Activated CD4-positive, alpha-beta T cell treated with anti-CD3 and anti-CD28 coated beads, Interleukin-2, amount 10 ng/mL, durations not matched to agents 7 days and 5 days (primary cell): ENCODE data around the gene SLC25A4. TPM values are rescaled to one million over a fixed set of nuclear protein-coding genes. Genes with fewer than 3 reads are reported as not detected.

Source experiments
- CTCF ChIA-PET: fragments of 350-600 bp; sonication (Branson Sonifier 250); formaldehyde crosslinking; loops from one replicate; lab custom pipeline; 2021; ENCODE audit warnings: antibody characterized with exemption; lab: Charles Lee
- POLR2A ChIA-PET: fragments of 350-600 bp; sonication (Branson Sonifier 250); formaldehyde crosslinking; loops from one replicate; lab custom pipeline; 2021; ENCODE audit warnings: antibody characterized with exemption; lab: Charles Lee
- DNase-seq: peaks from one replicate; pipeline ENCODE4 v3.0.0-alpha.2; 2020
- H3K27ac Mint-ChIP-seq: one replicate; pipeline ENCODE4 v1.8.0; 2021; ENCODE audit warnings: mild to moderate bottlenecking, moderate library complexity, mixed read lengths
- H3K27me3 Mint-ChIP-seq: one replicate; pipeline ENCODE4 v1.8.0; 2021; ENCODE audit warnings: mixed read lengths
- H3K36me3 Mint-ChIP-seq: one replicate; pipeline ENCODE4 v1.8.0; 2021; ENCODE audit warnings: low read depth, mixed read lengths
- H3K4me1 Mint-ChIP-seq: one replicate; pipeline ENCODE4 v1.8.0; 2021; ENCODE audit warnings: mixed read lengths
- H3K4me3 Mint-ChIP-seq: one replicate; pipeline ENCODE4 v1.8.0; 2021; ENCODE audit warnings: mild to moderate bottlenecking, moderate library complexity, mixed read lengths
- H3K9me3 Mint-ChIP-seq: one replicate; pipeline ENCODE4 v1.8.0; 2021; ENCODE audit warnings: mixed read lengths
- total RNA-seq, 2 experiments: library from RNA; stranded (reverse); gene quantifications; one replicate each; pipeline ENCODE4 v1.2.3, GENCODE V29; 2021

Gene SLC25A4
- total RNA-seq, 2 experiments from 2014 or later, result 2.2 to 2.9 TPM

DNA sequence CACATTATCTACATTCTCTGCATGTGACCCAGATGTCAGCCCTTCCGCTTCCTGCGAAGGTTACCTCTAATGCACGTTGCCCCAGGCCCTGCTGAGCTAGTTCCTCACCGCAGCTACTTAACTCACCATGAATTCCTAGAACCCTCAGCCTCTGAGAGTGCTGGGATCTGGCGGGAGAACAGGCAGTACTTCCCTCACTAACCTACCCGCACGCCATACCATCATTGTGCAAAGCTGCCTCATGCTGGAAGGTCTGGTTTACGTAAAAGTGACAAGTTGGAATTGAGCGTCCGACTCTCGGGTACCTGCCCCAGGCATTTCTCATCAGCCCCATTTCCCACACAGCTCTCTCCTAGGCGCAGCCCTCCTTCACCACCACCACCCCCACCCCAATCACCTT, 6.3 kb downstream of the SLC25A4 start:
- H3K9me3 Mint-ChIP-seq, result no peaks in the 10 kb centered on the region
- no peak for DNase-seq
- peaks cover 8% of the 10 kb centered on the region for H3K27me3 Mint-ChIP-seq
- H3K4me3 Mint-ChIP-seq, result no peak overlapping the region
- no peak overlapping the region for H3K27ac Mint-ChIP-seq
- CTCF ChIA-PET, result interaction anchor here (0.5 kb wide), 1 partner anchor 8 kb away, joined by 3 read pairs; no protein-coding TSS in a partner anchor
- H3K36me3 Mint-ChIP-seq, result peaks cover 14% of the 10 kb centered on the region
- POLR2A ChIA-PET, result no interaction called here
- H3K4me1 Mint-ChIP-seq, result peaks cover 3% of the 10 kb centered on the region

- Mint-ChIP-seq H3K4me1 (peaks cover 3% of the 10 kb centered on the region), H3K9me3 (no peaks in the 10 kb centered on the region), H3K4me3 (no peak overlapping the region), H3K36me3 (peaks cover 17% of the 10 kb centered on the region), H3K27ac (no peak overlapping the region), H3K27me3 (no peaks in the 10 kb centered on the region)
- ChIA-PET CTCF (interaction anchor here (0.8 kb wide), 1 partner anchor 17 kb away, joined by 3 read pairs; no protein-coding TSS in a partner anchor), POLR2A (no interaction called here)
- no peak for DNase-seq
These were observed 8.2 kb downstream of the SLC25A4 start for GRCh38 chr4:185151296-185151695.

DNA sequence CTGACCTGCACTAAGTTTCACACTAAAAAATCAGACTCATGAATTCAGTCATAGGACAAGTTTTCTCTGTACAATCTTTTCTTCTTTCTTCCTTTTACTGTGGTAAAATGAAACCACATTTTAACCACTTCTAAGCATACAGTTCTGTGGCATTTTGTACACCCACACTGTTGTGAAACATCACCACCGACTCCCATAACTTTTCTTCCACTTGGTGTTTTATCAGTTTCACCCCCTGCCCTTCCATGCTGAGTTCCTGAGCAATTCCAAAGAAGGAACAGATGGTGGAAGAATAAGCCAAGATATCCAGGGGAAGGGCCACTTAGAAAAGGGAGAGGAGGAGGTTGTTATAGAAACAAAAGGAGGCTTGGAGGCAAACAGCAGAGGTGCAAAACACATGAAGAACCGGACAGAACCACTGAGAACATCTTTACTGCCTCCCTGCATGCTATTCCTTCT, 22.6 kb downstream of the SLC25A4 start:
- POLR2A ChIA-PET, result no interaction called here
- peak overlapping the region; percentile 31 for H3K27ac Mint-ChIP-seq
- peak; percentile 39 for DNase-seq
- peaks cover 10% of the 10 kb centered on the region for H3K27me3 Mint-ChIP-seq
- H3K4me3 Mint-ChIP-seq, result peak overlapping the region; percentile 39
- CTCF ChIA-PET, result no interaction called here
- peaks cover 18% of the 10 kb centered on the region for H3K4me1 Mint-ChIP-seq
- peaks cover 5% of the 10 kb centered on the region for H3K9me3 Mint-ChIP-seq
- peaks cover 60% of the 10 kb centered on the region for H3K36me3 Mint-ChIP-seq

- ChIA-PET POLR2A (no interaction called here), CTCF (interaction anchor here (1.0 kb wide), 1 partner anchor 304 kb away, joined by 3 read pairs; no protein-coding TSS in a partner anchor)
- H3K36me3 Mint-ChIP-seq, result peaks cover 54% of the 10 kb centered on the region
- no peak overlapping the region for H3K27ac Mint-ChIP-seq
- no peak for DNase-seq
- H3K9me3 Mint-ChIP-seq, result peaks cover 5% of the 10 kb centered on the region
- peaks cover 18% of the 10 kb centered on the region for H3K4me1 Mint-ChIP-seq
- peaks cover 10% of the 10 kb centered on the region for H3K27me3 Mint-ChIP-seq
- H3K4me3 Mint-ChIP-seq, result no peak overlapping the region
These were observed 24.2 kb downstream of the SLC25A4 start for GRCh38 chr4:185167234-185167633.

DNA sequence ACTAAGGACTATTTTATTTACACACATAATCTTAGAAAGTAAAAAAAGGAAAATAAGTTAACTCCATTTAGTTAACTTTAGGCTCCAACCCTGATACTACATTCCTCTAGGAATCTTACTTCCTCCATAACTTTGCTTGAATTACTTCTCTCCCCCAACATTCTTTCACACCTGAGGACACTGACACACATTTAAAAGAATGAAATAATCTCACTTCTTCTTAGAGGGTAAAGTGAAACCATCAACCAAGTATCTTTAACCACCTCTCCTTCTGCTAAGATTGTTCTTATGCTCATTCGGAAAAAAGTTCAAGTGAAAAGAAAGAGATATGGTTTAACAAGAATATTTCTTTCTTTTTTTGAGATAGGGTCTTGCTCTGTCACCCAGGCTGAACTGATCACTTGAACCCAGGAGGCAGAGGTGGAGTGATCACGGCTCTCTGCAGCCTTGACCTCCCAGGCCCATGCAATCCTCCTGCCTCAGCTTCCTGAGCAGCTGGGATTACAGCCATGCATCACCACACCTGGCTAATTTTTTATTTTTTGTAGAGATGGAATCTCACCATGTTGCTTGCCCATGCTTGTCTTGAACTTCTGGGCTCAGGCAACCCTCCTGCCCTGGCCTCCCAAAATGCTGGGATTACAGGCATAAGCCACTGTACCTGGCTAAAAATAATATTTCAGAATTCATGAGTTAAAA, 28.5 kb downstream of the SLC25A4 start:
- DNase-seq, result no peak
- ChIA-PET POLR2A (no interaction called here), CTCF (interaction anchor here (0.7 kb wide), 1 partner anchor 14 kb away, joined by 4 read pairs; no protein-coding TSS in a partner anchor)
- H3K4me1 Mint-ChIP-seq, result peaks cover 3% of the 10 kb centered on the region
- H3K27ac Mint-ChIP-seq, result no peak overlapping the region
- peaks cover 5% of the 10 kb centered on the region for H3K9me3 Mint-ChIP-seq
- H3K4me3 Mint-ChIP-seq, result no peak overlapping the region
- H3K36me3 Mint-ChIP-seq, result peaks cover 46% of the 10 kb centered on the region
- peaks cover 3% of the 10 kb centered on the region for H3K27me3 Mint-ChIP-seq

- peaks cover 12% of the 10 kb centered on the region for H3K36me3 Mint-ChIP-seq
- no peak overlapping the region for H3K4me3 Mint-ChIP-seq
- POLR2A ChIA-PET, result no interaction called here
- H3K4me1 Mint-ChIP-seq, result peaks cover 10% of the 10 kb centered on the region
- CTCF ChIA-PET, result no interaction called here
- no peaks in the 10 kb centered on the region for H3K27me3 Mint-ChIP-seq
- DNase-seq, result no peak
- no peak overlapping the region for H3K27ac Mint-ChIP-seq
- no peaks in the 10 kb centered on the region for H3K9me3 Mint-ChIP-seq
These were observed 36.4 kb downstream of the SLC25A4 start for GRCh38 chr4:185179488-185179887.

DNA sequence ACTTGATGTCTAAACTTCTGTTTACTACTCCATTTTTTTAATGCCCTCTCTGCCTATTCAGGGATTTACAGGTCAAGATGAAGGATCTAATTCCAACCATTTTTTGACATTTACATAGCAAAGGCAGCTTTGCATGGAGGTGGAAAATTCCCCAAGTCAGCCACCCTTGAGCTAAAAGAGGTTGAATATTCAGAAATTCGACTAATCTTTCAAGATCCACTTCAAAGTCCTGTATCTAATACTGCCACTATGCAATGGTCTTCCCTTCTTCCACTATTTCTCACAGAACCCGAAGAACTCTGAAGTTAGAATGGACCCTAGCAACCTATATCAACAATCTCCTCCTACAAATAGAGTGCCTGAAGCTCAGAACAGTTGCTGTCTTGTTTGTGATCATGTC, 39.2 kb downstream of the SLC25A4 start:
- H3K36me3 Mint-ChIP-seq, result peaks cover 6% of the 10 kb centered on the region
- POLR2A ChIA-PET, result no interaction called here
- H3K4me1 Mint-ChIP-seq, result peaks cover 17% of the 10 kb centered on the region
- H3K27ac Mint-ChIP-seq, result no peak overlapping the region
- no peaks in the 10 kb centered on the region for H3K9me3 Mint-ChIP-seq
- CTCF ChIA-PET, result interaction anchor here (1.0 kb wide), 1 partner anchor 9 kb away, joined by 5 read pairs; no protein-coding TSS in a partner anchor
- no peaks in the 10 kb centered on the region for H3K27me3 Mint-ChIP-seq
- H3K4me3 Mint-ChIP-seq, result no peak overlapping the region
- DNase-seq, result no peak

- CTCF ChIA-PET, result interaction anchor here (0.6 to 1.9 kb wide), 16 partner anchors 8 to 241 kb away, joined by 3 to 8 read pairs (median 4); partner anchors contain the start of genes SLC25A4 and SNX25
- peaks cover 12% of the 10 kb centered on the region for H3K4me1 Mint-ChIP-seq
- H3K4me3 Mint-ChIP-seq, result no peak overlapping the region
- POLR2A ChIA-PET, result no interaction called here
- H3K27me3 Mint-ChIP-seq, result no peaks in the 10 kb centered on the region
- peak; percentile 85 for DNase-seq
- no peaks in the 10 kb centered on the region for H3K9me3 Mint-ChIP-seq
- H3K27ac Mint-ChIP-seq, result no peak overlapping the region
- peaks cover 8% of the 10 kb centered on the region for H3K36me3 Mint-ChIP-seq
These were observed 40.7 kb downstream of the SLC25A4 start for GRCh38 chr4:185183622-185184281.

- peaks cover 16% of the 10 kb centered on the region for H3K4me1 Mint-ChIP-seq
- peaks cover 22% of the 10 kb centered on the region for H3K36me3 Mint-ChIP-seq
These were observed 43.7 kb downstream of the SLC25A4 start for GRCh38 chr4:185186769-185187168.

DNA sequence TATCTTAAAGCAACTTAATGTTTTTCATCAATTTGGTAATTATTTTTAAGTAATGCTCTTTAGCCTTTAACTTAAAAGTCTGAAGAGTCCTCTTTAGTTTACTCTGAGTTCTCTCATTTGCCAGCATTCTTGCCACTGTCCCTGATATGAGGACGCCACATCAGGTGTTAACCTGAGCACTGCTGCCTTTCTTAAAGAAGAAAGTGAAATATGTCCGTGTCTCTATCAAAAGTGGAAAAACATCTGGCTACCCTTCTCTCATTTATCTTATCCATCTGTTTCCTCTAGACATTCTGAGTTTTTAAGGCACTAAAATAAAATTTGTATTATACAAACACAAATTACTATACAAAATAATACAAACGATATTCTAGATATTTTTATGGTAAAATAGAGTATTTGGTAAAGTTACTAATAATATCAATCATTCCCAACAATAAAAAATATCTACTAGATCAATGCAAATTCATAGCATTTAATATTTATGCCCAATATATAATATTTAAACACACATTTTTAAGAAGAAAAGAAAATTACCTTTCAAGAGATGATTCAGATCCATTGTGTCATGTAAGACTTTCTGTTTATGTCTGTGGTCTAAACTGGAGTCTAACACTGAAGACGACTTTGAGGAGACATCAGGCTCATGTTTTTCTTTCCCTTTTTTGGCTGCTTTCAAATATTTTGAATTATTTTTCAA, 46.7 kb downstream of the SLC25A4 start:
- H3K36me3 Mint-ChIP-seq, result peaks cover 21% of the 10 kb centered on the region
- ChIA-PET POLR2A (no interaction called here), CTCF (no interaction called here)
- H3K27ac Mint-ChIP-seq, result no peak overlapping the region
- DNase-seq, result no peak
- H3K27me3 Mint-ChIP-seq, result no peaks in the 10 kb centered on the region
- H3K9me3 Mint-ChIP-seq, result no peaks in the 10 kb centered on the region
- no peak overlapping the region for H3K4me3 Mint-ChIP-seq
- H3K4me1 Mint-ChIP-seq, result peaks cover 20% of the 10 kb centered on the region

More at GRCh38 chr4:185186769-185187168, 43.7 kb downstream of the SLC25A4 start:
- no peak overlapping the region for H3K4me3 Mint-ChIP-seq
- CTCF ChIA-PET, result interaction anchor here (2.1 kb wide), 1 partner anchor 12 kb away, joined by 5 read pairs; no protein-coding TSS in a partner anchor
- no peaks in the 10 kb centered on the region for H3K9me3 Mint-ChIP-seq
- POLR2A ChIA-PET, result no interaction called here
- H3K27me3 Mint-ChIP-seq, result no peaks in the 10 kb centered on the region
- no peak overlapping the region for H3K27ac Mint-ChIP-seq
- no peak for DNase-seq

GRCh38 chr4:185190306-185190856, 47.3 kb downstream of the SLC25A4 start:
- peaks cover 19% of the 10 kb centered on the region for H3K4me1 Mint-ChIP-seq
- CTCF ChIA-PET, result no interaction called here
- peaks cover 20% of the 10 kb centered on the region for H3K36me3 Mint-ChIP-seq
- no peak overlapping the region for H3K4me3 Mint-ChIP-seq
- no peaks in the 10 kb centered on the region for H3K27me3 Mint-ChIP-seq
- no peak overlapping the region for H3K27ac Mint-ChIP-seq
- DNase-seq, result no peak
- no peaks in the 10 kb centered on the region for H3K9me3 Mint-ChIP-seq
- POLR2A ChIA-PET, result no interaction called here

- Mint-ChIP-seq H3K4me1 (peaks cover 18% of the 10 kb centered on the region), H3K27ac (no peak overlapping the region), H3K27me3 (no peaks in the 10 kb centered on the region), H3K36me3 (peaks cover 22% of the 10 kb centered on the region), H3K4me3 (no peak overlapping the region), H3K9me3 (no peaks in the 10 kb centered on the region)
- DNase-seq, result no peak
- CTCF ChIA-PET, result interaction anchor here (0.6 to 1.2 kb wide), 2 partner anchors 8 to 73 kb away, joined by 3 to 5 read pairs; no protein-coding TSS in a partner anchor
- POLR2A ChIA-PET, result no interaction called here
These were observed 49.0 kb downstream of the SLC25A4 start for GRCh38 chr4:185192059-185192458.
